ENCODE results near the gene GSK3B. TPM values are rescaled to one million over a fixed set of nuclear protein-coding genes. Genes with fewer than 3 reads are reported as not detected.

The GSK3B gene
- total RNA-seq, 4 donors from 2014 or later, result 35.0 to 53.2 (median 44.0) TPM

GRCh38 chr3:120040813-120041377, 53.4 kb downstream of the GSK3B start:
- Histone ChIP-seq H3K27me3 (no peaks in the 10 kb centered on the region), H3K9me3 (no peaks in the 10 kb centered on the region), H3K27ac (no peak overlapping the region), H3K4me1 (no peaks in the 10 kb centered on the region), H3K36me3 (no peaks in the 10 kb centered on the region), H3K4me3 (replicated peaks in 1 of 3) (no peak overlapping the region)
- TF ChIP-seq CTCF (IDR thresholded peaks at IDR 0.05) (no peak), POLR2A (IDR thresholded peaks at IDR 0.05) (no peak)
- DNase-seq, result no peak
- WGBS, 2 donors, result 99 to 100% methylated on average over 6 to 8 of the region's 8 CpGs
- intact Hi-C loops (cut with DNase I), result no loop called here

GRCh38 chr3:120039642-120040610, 54.3 kb downstream of the GSK3B start:
- Histone ChIP-seq H3K36me3 (no peaks in the 10 kb centered on the region), H3K4me3 (replicated peaks in 1 of 3) (no peak overlapping the region), H3K27ac (no peak overlapping the region), H3K27me3 (no peaks in the 10 kb centered on the region), H3K9me3 (no peaks in the 10 kb centered on the region), H3K4me1 (no peaks in the 10 kb centered on the region)
- TF ChIP-seq CTCF (IDR thresholded peaks at IDR 0.05) (no peak), POLR2A (IDR thresholded peaks at IDR 0.05) (no peak)
- DNase-seq, result no peak
- WGBS, 2 donors, result 94 to 96% methylated on average over 20 of the region's 20 CpGs
- intact Hi-C loops (cut with DNase I), result no loop called here

- Histone ChIP-seq H3K4me1 (no peaks in the 10 kb centered on the region), H3K4me3 (replicated peaks in 1 of 3) (no peak overlapping the region), H3K27me3 (no peaks in the 10 kb centered on the region), H3K9me3 (no peaks in the 10 kb centered on the region), H3K36me3 (no peaks in the 10 kb centered on the region), H3K27ac (no peak overlapping the region)
- intact Hi-C loops (cut with DNase I), result no loop called here
- TF ChIP-seq CTCF (IDR thresholded peaks at IDR 0.05), result no peak
- TF ChIP-seq POLR2A (IDR thresholded peaks at IDR 0.05), result no peak
- WGBS, 2 donors, result 81 to 86% methylated on average over 4 of the region's 4 CpGs
- DNase-seq, result no peak
These were observed 60.7 kb downstream of the GSK3B start for GRCh38 chr3:120033596-120033995.

GRCh38 chr3:120031561-120031960, 62.7 kb downstream of the GSK3B start:
- TF ChIP-seq CTCF (IDR thresholded peaks at IDR 0.05) (no peak), POLR2A (IDR thresholded peaks at IDR 0.05) (no peak)
- no peak for DNase-seq
- Histone ChIP-seq H3K27me3 (no peaks in the 10 kb centered on the region), H3K9me3 (no peaks in the 10 kb centered on the region), H3K27ac (no peak overlapping the region), H3K36me3 (no peaks in the 10 kb centered on the region), H3K4me3 (replicated peaks in 1 of 3) (no peak overlapping the region), H3K4me1 (no peaks in the 10 kb centered on the region)
- intact Hi-C loops (cut with DNase I), result no loop called here

GRCh38 chr3:120029749-120030148, 64.5 kb downstream of the GSK3B start:
- no peak overlapping the region for H3K4me3 ChIP-seq (replicated peaks in 1 of 3)
- H3K4me1 ChIP-seq, result peaks cover 0 to 3% of the 10 kb centered on the region in 2 donors
- TF ChIP-seq CTCF (IDR thresholded peaks at IDR 0.05) (no peak), POLR2A (IDR thresholded peaks at IDR 0.05) (no peak)
- DNase-seq, result no peak
- no peaks in the 10 kb centered on the region for H3K27me3 ChIP-seq
- H3K27ac ChIP-seq, result no peak overlapping the region
- no peaks in the 10 kb centered on the region for H3K36me3 ChIP-seq
- WGBS, 2 donors, result 94 to 100% methylated on average over 1 of the region's 1 CpG
- H3K9me3 ChIP-seq, result no peaks in the 10 kb centered on the region
- intact Hi-C loops (cut with DNase I), result no loop called here

Data from thyroid gland (tissue), 4 donors.